ENCODE measurements around the gene SPRED3. TPM values are rescaled to one million over a fixed set of nuclear protein-coding genes. Genes with fewer than 3 reads are reported as not detected.
"Not testable (repeated sequence)": the region's sequence is repeated elsewhere in the genome, so short reads cannot be mapped to it uniquely, and the experiment has no call there.

SPRED3 gene
- polyA plus RNA-seq, 1 donor from 2014 or later, result not detected

DNA sequence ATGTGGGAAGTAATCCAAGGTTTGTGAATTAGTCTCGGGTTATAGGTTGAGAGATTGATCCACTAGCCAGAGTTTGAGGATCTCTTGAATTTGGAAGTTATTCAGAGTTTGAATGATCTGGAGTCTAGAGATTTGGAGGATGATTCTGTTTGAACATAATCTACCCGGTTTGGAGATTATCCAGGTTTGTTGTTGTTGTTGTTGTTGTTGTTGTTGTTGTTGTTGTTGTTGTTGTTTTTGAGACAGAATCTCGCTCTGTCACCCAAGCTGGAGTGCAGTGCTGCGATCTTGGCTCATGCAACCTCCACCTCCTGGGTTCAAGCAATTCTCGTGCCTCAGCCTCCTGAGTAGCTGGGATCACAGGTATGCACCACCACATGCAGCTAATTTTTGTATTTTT lies 23.4 kb downstream of the SPRED3 start:
- not testable (repeated sequence) for H3K4me3 Mint-ChIP-seq, H3K36me3 Mint-ChIP-seq, H3K9me3 Mint-ChIP-seq, H3K27ac Mint-ChIP-seq, H3K27me3 Mint-ChIP-seq, H3K4me1 Mint-ChIP-seq

DNA sequence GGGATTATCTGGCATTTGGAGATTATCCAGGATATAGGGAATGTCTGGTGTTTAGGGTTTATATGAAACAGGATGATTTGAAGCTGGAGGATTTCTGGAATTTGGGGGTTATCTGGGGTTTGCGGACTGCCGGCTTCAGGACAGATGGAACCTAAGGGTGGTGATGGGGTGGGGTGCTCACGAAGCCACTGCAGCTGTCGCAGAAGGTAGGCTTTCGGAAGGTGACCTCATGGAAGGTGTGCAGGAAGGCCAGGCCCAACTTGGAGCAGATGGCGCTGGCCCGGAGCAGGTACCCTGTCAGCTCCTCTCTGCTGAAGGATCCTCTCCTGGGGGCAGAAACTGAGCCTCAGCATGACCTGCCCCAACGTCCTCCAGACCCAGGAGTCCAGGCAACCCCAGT lies 24.0 kb downstream of the SPRED3 start:
- Mint-ChIP-seq H3K36me3 (peaks cover 1% of the 10 kb centered on the region), H3K9me3 (no peaks in the 10 kb centered on the region), H3K27me3 (no peaks in the 10 kb centered on the region), H3K4me3 (no peak overlapping the region), H3K27ac (no peak overlapping the region), H3K4me1 (peaks cover 5 to 9% (median 7%) of the 10 kb centered on the region in 3 donors)

DNA sequence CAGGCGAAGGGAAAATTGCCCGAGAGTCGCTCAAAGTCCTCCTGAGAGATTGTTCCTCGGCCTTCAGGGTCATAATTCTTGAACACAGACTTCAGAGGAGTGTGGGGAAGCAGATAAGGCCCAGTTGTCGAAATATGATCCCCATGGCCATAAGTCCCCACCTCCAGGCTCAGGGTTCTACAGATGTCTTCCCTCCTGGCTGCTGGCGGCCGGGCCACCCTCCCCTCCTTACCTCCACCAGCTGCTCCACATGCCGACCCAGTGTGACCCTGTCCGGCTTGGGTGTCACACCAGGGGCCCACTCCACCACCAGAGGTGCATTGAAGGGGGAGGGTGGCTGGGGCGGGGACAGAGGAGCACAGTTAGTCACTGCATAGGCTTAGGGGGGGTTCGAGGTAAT lies 24.5 kb downstream of the SPRED3 start:
- Mint-ChIP-seq H3K4me1 (peaks cover 9 to 14% (median 10%) of the 10 kb centered on the region in 3 donors), H3K27ac (no peak overlapping the region), H3K27me3 (no peaks in the 10 kb centered on the region), H3K4me3 (no peak overlapping the region), H3K36me3 (peaks cover 1% of the 10 kb centered on the region), H3K9me3 (no peaks in the 10 kb centered on the region)

- Mint-ChIP-seq H3K9me3 (no peaks in the 10 kb centered on the region), H3K4me3 (no peak overlapping the region), H3K27ac (no peak overlapping the region), H3K27me3 (no peaks in the 10 kb centered on the region), H3K4me1 (peaks cover 9 to 16% (median 10%) of the 10 kb centered on the region in 3 donors), H3K36me3 (peaks cover 1% of the 10 kb centered on the region)
These were observed 24.9 kb downstream of the SPRED3 start for GRCh38 chr19:38413416-38413815.

GRCh38 chr19:38417146-38417543 lies 28.6 kb downstream of the SPRED3 start:
- Mint-ChIP-seq H3K9me3 (no peaks in the 10 kb centered on the region), H3K27ac (peak overlapping the region; percentile 31 to 58 (median 40)), H3K36me3 (no peaks in the 10 kb centered on the region), H3K4me1 (peaks cover 10 to 16% (median 16%) of the 10 kb centered on the region in 3 donors), H3K4me3 (peak overlapping the region; percentile 74 to 96 (median 88)), H3K27me3 (no peaks in the 10 kb centered on the region)

DNA sequence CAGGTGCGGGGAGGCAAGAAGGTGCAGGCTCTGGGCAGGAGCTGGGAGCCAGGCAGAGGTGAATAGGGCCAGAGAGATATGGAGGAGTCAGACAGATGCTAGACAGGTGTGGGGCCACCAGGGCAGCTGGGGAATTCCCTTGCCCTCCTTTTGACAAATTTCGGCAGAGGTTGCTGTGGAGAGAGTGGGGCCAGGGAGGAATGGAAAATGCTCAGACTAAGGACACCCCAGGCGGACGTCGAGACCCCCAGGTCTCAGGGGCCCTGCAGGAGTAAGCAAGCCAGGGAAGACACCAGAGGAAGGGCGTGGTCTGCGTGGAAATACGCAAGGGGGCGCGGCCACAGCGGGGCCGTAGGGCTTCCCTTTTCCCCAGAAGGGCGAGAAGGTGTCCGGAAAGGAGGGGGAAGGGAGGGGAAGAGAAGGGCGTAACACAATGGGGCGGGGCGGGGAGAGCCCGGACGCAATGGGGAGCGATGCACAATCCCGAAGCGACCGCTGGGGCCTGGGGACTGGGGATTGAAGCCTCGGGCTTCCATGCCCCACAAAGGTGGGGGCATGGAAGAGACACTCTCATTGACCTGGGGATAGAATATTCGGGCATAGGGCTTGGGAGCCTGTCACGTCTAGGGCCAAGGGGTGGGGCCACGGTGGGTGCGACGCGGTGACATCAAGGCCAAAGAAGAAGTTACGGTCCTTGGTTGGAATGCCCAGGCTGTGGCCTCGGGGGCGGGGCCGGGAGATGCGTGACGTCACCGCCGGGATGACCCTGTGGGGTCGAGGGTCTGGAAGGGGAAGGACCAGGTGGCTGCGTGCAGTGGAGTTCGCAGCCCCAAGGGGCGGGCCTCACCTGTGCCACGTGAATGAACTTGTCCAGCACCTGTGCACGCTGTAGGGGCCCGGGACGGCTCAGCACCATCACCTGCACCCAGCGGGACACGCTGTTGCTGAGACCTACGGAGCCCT lies 29.3 kb downstream of the SPRED3 start:
- Mint-ChIP-seq H3K4me3 (peak overlapping the region; percentile 74 to 96 (median 88)), H3K36me3 (no peaks in the 10 kb centered on the region), H3K27me3 (no peaks in the 10 kb centered on the region), H3K27ac (peak overlapping the region in 2 of 3 donors; percentile 40 to 58), H3K9me3 (no peaks in the 10 kb centered on the region), H3K4me1 (peaks cover 10 to 16% (median 16%) of the 10 kb centered on the region in 3 donors)

- Mint-ChIP-seq H3K9me3 (no peaks in the 10 kb centered on the region), H3K4me3 (no peak overlapping the region), H3K27ac (no peak overlapping the region), H3K4me1 (peaks cover 10 to 19% (median 19%) of the 10 kb centered on the region in 3 donors), H3K27me3 (no peaks in the 10 kb centered on the region), H3K36me3 (no peaks in the 10 kb centered on the region)
These were observed 32.4 kb downstream of the SPRED3 start for GRCh38 chr19:38420935-38421334.

- Mint-ChIP-seq H3K9me3 (no peaks in the 10 kb centered on the region), H3K4me1 (peaks cover 17 to 24% (median 21%) of the 10 kb centered on the region in 3 donors), H3K27ac (no peak overlapping the region)
These were observed 33.4 kb downstream of the SPRED3 start for GRCh38 chr19:38421856-38422255.

GRCh38 chr19:38422438-38422837 lies 33.9 kb downstream of the SPRED3 start:
- H3K36me3 Mint-ChIP-seq, result no peaks in the 10 kb centered on the region
- H3K9me3 Mint-ChIP-seq, result no peaks in the 10 kb centered on the region
- H3K4me3 Mint-ChIP-seq, result no peak overlapping the region
- H3K4me1 Mint-ChIP-seq, result peaks cover 15 to 20% (median 16%) of the 10 kb centered on the region in 3 donors
- H3K27ac Mint-ChIP-seq, result no peak overlapping the region
- H3K27me3 Mint-ChIP-seq, result peaks cover under 1% of the 10 kb centered on the region

More at GRCh38 chr19:38421856-38422255, 33.4 kb downstream of the SPRED3 start:
- Mint-ChIP-seq H3K27me3 (no peaks in the 10 kb centered on the region), H3K36me3 (no peaks in the 10 kb centered on the region), H3K4me3 (no peak overlapping the region)

GRCh38 chr19:38424272-38424671 lies 35.8 kb downstream of the SPRED3 start:
- H3K36me3 Mint-ChIP-seq, result no peaks in the 10 kb centered on the region
- H3K4me1 Mint-ChIP-seq, result peaks cover 12 to 15% (median 13%) of the 10 kb centered on the region in 3 donors
- H3K9me3 Mint-ChIP-seq, result no peaks in the 10 kb centered on the region
- H3K27me3 Mint-ChIP-seq, result peaks cover 6% of the 10 kb centered on the region
- H3K4me3 Mint-ChIP-seq, result no peak overlapping the region
- H3K27ac Mint-ChIP-seq, result no peak overlapping the region

GRCh38 chr19:38425222-38425809 lies 36.8 kb downstream of the SPRED3 start:
- H3K36me3 Mint-ChIP-seq, result peaks cover 2% of the 10 kb centered on the region
- H3K27me3 Mint-ChIP-seq, result peaks cover 10% of the 10 kb centered on the region
- H3K4me1 Mint-ChIP-seq, result peaks cover 12 to 20% (median 13%) of the 10 kb centered on the region in 3 donors
- H3K4me3 Mint-ChIP-seq, result peak overlapping the region in 1 of 4 donors; percentile 65
- H3K27ac Mint-ChIP-seq, result no peak overlapping the region
- H3K9me3 Mint-ChIP-seq, result no peaks in the 10 kb centered on the region

DNA sequence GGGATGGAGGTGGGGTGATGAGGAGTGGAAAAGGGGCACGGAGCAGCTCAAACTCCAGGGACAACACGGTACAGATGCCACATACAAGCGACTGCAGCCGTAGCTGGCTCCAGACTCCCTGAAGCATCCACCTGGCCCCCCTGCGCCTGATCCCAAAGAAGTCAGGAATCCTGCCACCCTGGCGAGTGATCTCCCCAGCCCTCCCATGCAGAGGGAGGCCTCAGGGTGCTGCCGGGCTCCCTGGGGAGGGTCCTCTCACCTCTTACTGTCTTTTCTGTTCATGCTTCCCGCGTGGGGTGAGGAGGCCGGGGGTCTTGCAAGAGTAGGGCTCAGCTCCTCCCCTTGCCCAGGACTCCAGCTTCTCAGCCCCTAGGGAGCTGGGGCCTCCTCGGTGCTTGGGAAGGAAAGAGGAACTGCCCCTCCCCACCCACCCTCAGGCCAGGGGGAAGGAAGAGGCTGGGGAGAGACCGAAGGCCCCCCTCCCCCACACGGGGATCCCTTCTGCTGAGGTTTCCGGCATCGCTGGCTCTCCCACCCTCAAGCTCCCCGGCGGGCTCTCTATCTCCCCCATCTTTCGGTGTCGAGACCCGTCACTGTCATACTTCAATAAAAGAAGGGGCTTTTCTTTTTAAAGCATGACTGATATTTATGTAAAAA lies 37.4 kb downstream of the SPRED3 start, which contains the start of gene RASGRP4:
Gene RASGRP4 (minus strand): TSS at position 410 of the 657 bp plus-strand sequence. CDS start 128 bp downstream, at position 282.
- Mint-ChIP-seq H3K27ac (peak within 1 kb of the TSS in 2 of 3 donors; percentile 32 to 64), H3K36me3 (peaks cover 2% of the 10 kb centered on the region), H3K4me3 (peak within 1 kb of the TSS; percentile 68 to 89 (median 82))

DNA sequence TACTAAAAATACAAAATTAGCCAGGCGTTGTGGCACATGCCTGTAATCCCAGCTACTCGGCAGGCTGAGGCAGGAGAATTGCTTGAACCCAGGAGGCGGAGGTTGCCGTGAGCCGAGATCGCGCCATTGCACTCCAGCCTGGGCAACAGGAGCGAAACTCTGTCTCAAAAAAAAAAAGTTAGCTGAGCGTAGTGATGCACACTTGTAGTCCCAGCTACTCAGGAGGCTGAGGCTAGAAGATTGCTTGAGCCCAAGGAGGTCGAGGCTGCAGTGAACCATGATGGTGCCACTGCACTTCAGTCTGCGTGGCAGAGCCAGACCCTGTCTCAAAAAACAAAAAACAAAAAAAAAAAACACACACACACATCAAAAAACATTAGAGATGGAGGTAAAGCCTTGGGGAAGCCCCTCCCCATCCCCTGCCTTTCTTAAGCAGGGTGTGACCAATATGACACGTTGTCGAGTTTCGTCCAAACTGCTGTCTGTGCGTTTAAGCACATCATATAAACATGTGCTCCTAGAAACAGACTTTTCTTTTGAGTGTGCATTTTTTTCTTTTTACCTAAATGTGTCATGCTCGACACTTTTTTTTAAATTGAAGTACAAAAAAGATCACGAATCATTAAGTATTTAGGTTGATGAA lies 38.7 kb downstream of the SPRED3 start:
- H3K27me3 Mint-ChIP-seq, result peaks cover 10% of the 10 kb centered on the region
- H3K4me1 Mint-ChIP-seq, result peaks cover 12 to 20% (median 13%) of the 10 kb centered on the region in 3 donors
- peak overlapping the region in 1 of 3 donors; percentile 26 for H3K27ac Mint-ChIP-seq
- H3K4me3 Mint-ChIP-seq, result peak overlapping the region in 3 of 4 donors; percentile 68 to 74 (median 74)
- H3K9me3 Mint-ChIP-seq, H3K36me3 Mint-ChIP-seq: not testable (repeated sequence)

More for the DNA sequence above, 37.4 kb downstream of the SPRED3 start, which contains the start of gene RASGRP4:
- H3K4me1 Mint-ChIP-seq, result peaks cover 12 to 20% (median 13%) of the 10 kb centered on the region in 3 donors
- peaks cover 10% of the 10 kb centered on the region for H3K27me3 Mint-ChIP-seq
- no peaks in the 10 kb centered on the region for H3K9me3 Mint-ChIP-seq

DNA sequence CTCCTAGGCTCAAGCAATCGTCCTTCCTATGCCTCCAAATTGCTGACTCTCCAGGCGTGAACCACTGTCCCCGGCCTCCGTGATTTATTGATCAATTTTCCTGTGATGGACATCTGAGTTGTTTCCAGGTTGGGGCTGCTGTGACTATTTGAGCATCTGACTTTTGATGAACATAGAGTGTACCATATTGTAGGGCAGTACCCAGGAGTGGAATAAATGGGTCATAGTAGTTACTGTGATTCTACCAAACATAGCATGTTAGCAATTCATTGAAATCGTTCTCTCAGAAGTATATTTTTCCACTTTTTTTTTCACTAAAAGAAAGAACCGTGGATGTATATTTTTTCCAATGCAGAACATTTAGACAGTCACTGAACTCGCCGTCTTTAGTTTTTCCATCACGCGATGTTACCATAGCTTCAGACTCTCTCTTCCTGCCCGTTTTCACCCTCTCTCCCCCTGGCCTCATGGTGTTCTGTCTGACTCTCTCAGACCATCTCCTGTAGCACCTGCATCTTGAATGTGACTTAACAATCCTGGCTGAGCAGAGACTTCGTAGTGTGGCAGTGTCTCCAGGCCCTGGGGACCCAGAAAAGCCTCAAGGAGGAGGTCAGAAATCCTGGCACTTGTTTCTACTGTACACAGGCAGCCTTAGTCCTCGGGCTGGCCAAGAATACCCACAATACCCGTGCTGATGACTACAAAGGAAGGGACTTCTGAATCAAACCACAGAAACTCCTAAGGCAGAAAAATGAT lies 40.7 kb downstream of the SPRED3 start:
- H3K27me3 Mint-ChIP-seq, result peaks cover 19% of the 10 kb centered on the region
- H3K4me1 Mint-ChIP-seq, result peaks cover 15 to 24% (median 16%) of the 10 kb centered on the region in 3 donors
- H3K27ac Mint-ChIP-seq, result no peak overlapping the region
- no peaks in the 10 kb centered on the region for H3K9me3 Mint-ChIP-seq
- H3K4me3 Mint-ChIP-seq, result peak overlapping the region in 2 of 4 donors; percentile 8 to 10
- peaks cover 2% of the 10 kb centered on the region for H3K36me3 Mint-ChIP-seq

Measured in IgD-negative memory B cell (primary cell).